Measurements from ENCODE around the gene RFX7. TPM values are rescaled to one million over a fixed set of nuclear protein-coding genes. Genes with fewer than 3 reads are reported as not detected.

RFX7 gene
- total and polyA plus RNA-seq, 10 donors, result 2.7 to 30.2 (median 20.9) TPM

- Histone ChIP-seq H3K4me1 (peaks cover 0 to 68% (median 19%) of the 10 kb centered on the region in 6 donors), H3K36me3 (no peaks in the 10 kb centered on the region), H3K27ac (no peak overlapping the region), H3K9me3 (no peaks in the 10 kb centered on the region), H3K4me3 (no peak overlapping the region), H3K27me3 (replicated peaks in 1 of 7) (no peaks in the 10 kb centered on the region)
- TF ChIP-seq POLR2A (IDR thresholded peaks at IDR 0.05) (no peak), CTCF (IDR thresholded peaks at IDR 0.05 in 8 of 11, conservative IDR thresholded peaks at IDR 0.05 in 3 of 11) (no peak), POLR2AphosphoS5 (IDR thresholded peaks at IDR 0.05) (no peak)
- intact Hi-C loops (cut with DNase I; ENCODE audit: low total_unique reads), result no loop called here
- 66 to 75% (median 71%) methylated on average over 1 of the region's 1 CpG for WGBS, 5 donors
- no peak for DNase-seq
Measured at GRCh38 chr15:56187665-56188064, 56.0 kb downstream of the RFX7 start.

GRCh38 chr15:56185980-56186379, 57.7 kb downstream of the RFX7 start:
- peaks cover 0 to 51% (median 15%) of the 10 kb centered on the region in 6 donors for H3K4me1 ChIP-seq
- WGBS, 5 donors, result 61 to 89% (median 77%) methylated on average over 1 of the region's 1 CpG
- no peak overlapping the region for H3K4me3 ChIP-seq
- no peak overlapping the region for H3K27ac ChIP-seq
- intact Hi-C loops (cut with DNase I; ENCODE audit: low total_unique reads), result no loop called here
- no peak for DNase-seq
- TF ChIP-seq CTCF (IDR thresholded peaks at IDR 0.05 in 8 of 11, conservative IDR thresholded peaks at IDR 0.05 in 3 of 11) (no peak), POLR2A (IDR thresholded peaks at IDR 0.05) (no peak), POLR2AphosphoS5 (IDR thresholded peaks at IDR 0.05) (no peak)
- no peaks in the 10 kb centered on the region for H3K9me3 ChIP-seq
- no peaks in the 10 kb centered on the region for H3K36me3 ChIP-seq
- no peaks in the 10 kb centered on the region for H3K27me3 ChIP-seq (replicated peaks in 1 of 7)

GRCh38 chr15:56184516-56184915, 59.2 kb downstream of the RFX7 start:
- WGBS, 5 donors, result 91 to 98% (median 94%) methylated on average over 3 of the region's 3 CpGs
- H3K27me3 ChIP-seq (replicated peaks in 1 of 7), result no peaks in the 10 kb centered on the region
- H3K4me1 ChIP-seq, result peaks cover 0 to 49% (median 15%) of the 10 kb centered on the region in 6 donors
- H3K36me3 ChIP-seq, result no peaks in the 10 kb centered on the region
- no peaks in the 10 kb centered on the region for H3K9me3 ChIP-seq
- no peak overlapping the region for H3K4me3 ChIP-seq
- no peak for TF ChIP-seq POLR2AphosphoS5 (IDR thresholded peaks at IDR 0.05)
- TF ChIP-seq POLR2A (IDR thresholded peaks at IDR 0.05), result no peak
- no peak for TF ChIP-seq CTCF (IDR thresholded peaks at IDR 0.05 in 8 of 11, conservative IDR thresholded peaks at IDR 0.05 in 3 of 11)
- no peak overlapping the region for H3K27ac ChIP-seq
- intact Hi-C loops (cut with DNase I; ENCODE audit: low total_unique reads), result no loop called here
- no peak for DNase-seq

- TF ChIP-seq CTCF (IDR thresholded peaks at IDR 0.05 in 8 of 11, conservative IDR thresholded peaks at IDR 0.05 in 3 of 11) (no peak), POLR2AphosphoS5 (IDR thresholded peaks at IDR 0.05) (no peak), POLR2A (IDR thresholded peaks at IDR 0.05) (no peak)
- Histone ChIP-seq H3K9me3 (no peaks in the 10 kb centered on the region), H3K4me3 (no peak overlapping the region), H3K27ac (no peak overlapping the region), H3K27me3 (replicated peaks in 1 of 7) (no peaks in the 10 kb centered on the region), H3K36me3 (no peaks in the 10 kb centered on the region), H3K4me1 (peaks cover 0 to 21% (median 0%) of the 10 kb centered on the region in 6 donors)
- intact Hi-C loops (cut with DNase I; ENCODE audit: low total_unique reads), result no loop called here
- DNase-seq, result no peak
- 95 to 99% (median 96%) methylated on average over 4 of the region's 4 CpGs for WGBS, 5 donors
Measured at GRCh38 chr15:56180851-56181250, 62.8 kb downstream of the RFX7 start.

Measured in spleen (tissue), 11 donors.